Measurements from ENCODE around the gene PEMT.

Gene PEMT

GRCh38 chr17:17603895-17604225, 12.4 kb upstream of the PEMT start:
- DNase-seq, result no peak

GRCh38 chr17:17603178-17603894, 11.8 kb upstream of the PEMT start:
- DNase-seq, result peak; percentile 82

- DNase-seq, result no peak
These were observed 8.5 kb upstream of the PEMT start for GRCh38 chr17:17599965-17600364.

- no peak for DNase-seq
These were observed 6.5 kb upstream of the PEMT start for GRCh38 chr17:17598003-17598402.

- DNase-seq, result no peak
These were observed 4.2 kb upstream of the PEMT start for GRCh38 chr17:17595755-17596154.

DNA sequence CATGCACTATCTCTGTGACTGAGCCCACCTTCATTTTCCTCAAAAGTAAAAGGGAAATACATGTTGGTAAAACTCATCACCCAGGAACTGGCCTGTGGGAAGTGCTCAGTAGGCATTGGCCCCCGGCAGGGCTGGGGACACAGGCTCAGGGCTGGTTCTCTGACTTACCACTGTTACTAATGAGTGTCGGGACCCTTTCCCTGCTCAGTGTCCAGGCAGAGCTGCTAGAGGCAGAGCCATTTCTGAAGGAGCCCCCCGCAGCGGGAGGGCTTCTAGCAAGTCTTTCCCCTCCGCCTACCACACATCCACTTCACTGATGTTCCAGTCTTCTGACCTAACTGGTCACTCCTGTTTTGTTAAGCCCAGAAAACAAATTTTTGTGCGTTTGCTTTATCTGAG, 1.7 kb upstream of the PEMT start:
- DNase-seq, result no peak

GRCh38 chr17:17590883-17591354, 589 bp downstream of the PEMT start:
- DNase-seq, result no peak

DNA sequence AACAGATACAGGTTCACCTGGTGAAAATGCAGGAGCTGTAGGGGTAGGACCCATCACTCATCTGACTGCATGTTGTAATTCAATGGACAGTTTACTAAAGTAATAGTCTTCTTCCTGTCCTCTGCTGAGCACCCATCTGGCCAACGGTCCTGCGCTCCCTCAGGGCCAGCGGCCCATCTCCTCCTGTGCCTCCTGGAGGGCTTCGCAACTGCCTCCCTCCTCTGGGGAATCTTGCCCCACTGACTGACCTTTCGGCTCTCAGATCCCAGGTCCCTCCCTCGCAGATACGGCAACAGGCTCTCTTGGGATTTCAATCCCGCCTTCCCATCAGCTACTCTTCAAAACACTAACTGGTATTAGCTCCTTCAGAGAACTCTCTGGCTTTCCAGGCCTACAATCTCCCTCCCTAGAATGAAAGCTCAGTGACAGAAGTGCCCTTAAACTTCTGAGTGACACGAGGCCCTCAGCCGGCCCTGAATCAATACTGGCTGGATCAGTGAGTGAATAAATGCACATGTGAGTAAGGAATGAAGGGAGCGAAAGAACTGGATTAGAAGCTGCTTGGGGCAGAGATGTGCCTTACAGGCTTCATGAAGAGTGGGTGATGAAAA, 1.3 kb downstream of the PEMT start:
- DNase-seq, result peak; percentile 48

DNA sequence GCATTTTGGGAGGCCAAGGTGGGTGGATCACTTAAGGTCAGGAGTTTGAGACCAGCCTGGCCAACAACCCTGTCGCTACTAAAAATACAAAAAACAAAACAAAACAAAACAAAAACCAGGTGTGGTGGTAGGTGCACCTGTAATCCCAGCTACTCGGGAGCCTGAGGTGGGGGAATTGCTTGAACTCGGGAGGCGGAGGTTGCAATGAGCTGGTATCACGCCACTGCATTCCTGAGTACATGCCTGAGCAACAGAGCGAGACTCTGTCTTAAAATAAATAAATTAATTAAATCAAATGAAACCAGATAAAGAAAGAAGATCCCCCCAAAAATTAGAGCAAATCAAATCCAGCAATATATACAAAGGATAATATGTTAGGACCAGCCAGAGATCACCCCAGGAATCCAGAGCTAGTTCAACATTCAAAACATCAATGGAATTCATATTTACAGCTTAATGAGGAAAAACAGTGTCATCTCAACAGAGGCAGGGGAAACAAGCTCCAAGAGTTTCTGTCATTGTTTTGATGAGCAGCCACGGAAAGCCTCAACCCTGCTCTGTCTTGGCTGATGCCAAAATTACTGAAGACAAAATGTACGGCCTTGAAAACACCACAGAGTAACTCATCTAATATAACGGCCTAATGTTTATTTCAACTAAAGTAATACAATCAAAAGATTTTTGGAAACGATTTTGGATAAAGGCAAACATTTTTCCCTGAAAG, 3.7 kb downstream of the PEMT start:
- DNase-seq, result no peak

DNA sequence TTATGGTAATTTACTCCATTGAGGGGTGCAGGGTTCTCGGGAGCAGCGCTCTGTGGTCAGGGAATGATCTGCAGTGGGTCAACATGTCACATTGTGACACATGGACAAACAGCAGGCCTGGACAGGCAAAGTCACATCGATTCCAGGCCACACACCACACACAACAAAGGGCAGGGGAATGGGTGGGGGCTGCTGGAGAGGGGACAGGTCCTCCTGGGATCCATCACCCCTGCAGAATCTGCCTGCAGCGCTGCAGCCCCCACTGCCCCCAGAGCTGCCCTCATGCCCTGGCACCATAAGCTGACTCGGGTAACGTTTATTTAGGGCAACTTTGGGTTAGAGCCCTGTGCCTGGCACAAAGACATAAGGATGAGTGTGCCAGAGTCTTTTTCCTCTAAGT, 9.1 kb downstream of the PEMT start:
- no peak for DNase-seq

GRCh38 chr17:17581509-17581908, 10.0 kb downstream of the PEMT start:
- DNase-seq, result no peak

- no peak for DNase-seq
These were observed 10.6 kb downstream of the PEMT start for GRCh38 chr17:17580662-17581470.

DNA sequence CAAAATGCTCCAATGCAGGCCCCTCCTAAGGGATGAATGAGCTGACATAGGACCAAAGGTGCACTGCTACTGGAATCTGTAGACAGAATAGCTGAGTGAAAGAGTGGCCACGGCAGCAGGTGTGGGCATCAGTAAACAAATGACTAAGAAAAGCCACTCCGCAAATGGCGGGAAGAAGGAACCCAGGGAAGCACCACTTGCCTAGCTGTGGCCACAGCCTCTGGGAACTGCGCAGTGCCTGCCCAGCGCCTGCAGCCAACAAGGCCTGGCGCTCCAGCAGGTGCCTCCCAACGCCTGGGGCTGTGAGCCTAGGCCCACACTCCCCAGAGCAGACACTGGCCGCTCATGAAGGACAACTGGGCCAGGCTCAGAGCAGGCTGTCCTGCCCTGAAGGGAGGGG, 11.8 kb downstream of the PEMT start:
- DNase-seq, result no peak

DNA sequence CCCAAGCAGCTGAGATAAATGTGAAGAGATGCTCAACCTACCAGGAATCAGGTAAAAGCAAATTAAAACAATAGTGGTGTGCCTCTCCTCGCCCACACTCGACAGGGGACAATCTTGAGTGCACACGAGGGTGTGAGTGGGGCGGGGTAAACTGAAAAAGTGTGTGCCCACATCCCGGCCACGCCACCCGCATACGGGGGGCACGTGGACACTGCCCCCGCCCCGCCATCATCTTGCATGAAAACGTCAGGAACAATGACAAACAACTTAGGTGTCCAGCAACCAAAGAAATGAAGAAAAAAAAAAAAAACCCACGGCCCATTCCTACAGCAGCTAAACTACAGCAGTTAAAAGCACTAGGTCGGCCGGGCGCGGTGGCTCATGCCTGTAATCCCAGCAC, 14.1 kb downstream of the PEMT start:
- DNase-seq, result no peak

DNA sequence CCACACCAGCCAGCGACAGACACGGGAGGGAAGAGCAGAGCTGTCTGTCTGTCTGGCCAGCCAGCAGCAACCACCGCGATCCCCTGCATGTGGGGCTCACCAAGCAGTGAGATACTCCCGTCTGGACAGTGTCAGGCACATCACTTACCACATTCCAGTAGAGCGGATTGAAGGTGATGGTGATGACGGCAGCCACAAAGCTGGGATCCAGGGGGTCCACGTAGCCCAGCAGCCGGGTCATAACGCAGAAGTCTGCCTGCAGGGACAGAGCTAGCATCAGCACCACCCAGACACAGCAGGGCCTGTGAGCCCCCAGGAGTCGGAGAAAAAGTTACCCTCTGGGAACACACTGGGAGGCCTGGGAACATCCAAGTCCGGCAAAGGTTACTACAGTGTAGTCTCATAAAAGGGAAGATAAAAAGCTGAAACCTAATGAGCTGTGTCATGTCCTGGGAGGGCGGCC, 14.7 kb downstream of the PEMT start:
- DNase-seq, result no peak

GRCh38 chr17:17575360-17576251, 15.9 kb downstream of the PEMT start:
- DNase-seq, result no peak

- DNase-seq, result no peak
These were observed 17.6 kb downstream of the PEMT start for GRCh38 chr17:17573912-17574311.

DNA sequence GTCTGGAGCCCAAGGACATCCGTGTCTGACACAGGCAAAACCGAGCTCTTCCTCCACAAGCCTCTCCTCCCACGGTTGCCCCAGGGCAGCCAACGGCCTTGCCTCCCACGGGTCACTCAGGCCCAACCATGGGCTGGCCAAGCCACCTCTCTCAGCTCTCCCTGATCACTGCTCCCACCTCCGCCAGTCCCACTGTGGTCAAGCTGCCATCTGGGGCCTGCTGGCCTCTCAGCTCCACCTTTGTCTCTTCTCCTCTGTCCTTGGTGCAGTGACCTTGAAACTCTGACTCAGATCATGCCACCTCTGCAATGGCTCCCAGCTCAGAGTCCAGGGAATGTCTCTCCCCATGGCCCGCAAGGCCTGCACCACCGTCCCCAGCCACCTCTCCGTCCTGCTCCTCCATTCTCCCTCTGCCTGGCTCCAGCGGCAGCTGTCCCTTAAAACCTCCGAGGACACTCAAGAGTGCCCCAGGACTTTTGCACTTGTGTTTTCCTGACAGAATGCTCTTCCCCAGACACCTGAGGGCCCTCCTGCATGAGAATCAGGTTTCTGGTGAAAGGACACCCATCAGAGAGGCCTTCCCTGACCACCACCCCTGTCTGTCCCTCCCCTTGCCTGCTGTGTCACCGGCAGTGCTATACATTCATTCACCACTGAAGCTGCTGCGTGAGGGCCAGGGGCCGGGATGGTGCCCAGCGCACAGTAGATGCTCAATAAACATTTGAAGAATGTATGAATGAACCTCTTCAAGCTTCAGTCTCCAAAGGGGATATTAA, 19.3 kb downstream of the PEMT start:
- DNase-seq, result no peak

DNA sequence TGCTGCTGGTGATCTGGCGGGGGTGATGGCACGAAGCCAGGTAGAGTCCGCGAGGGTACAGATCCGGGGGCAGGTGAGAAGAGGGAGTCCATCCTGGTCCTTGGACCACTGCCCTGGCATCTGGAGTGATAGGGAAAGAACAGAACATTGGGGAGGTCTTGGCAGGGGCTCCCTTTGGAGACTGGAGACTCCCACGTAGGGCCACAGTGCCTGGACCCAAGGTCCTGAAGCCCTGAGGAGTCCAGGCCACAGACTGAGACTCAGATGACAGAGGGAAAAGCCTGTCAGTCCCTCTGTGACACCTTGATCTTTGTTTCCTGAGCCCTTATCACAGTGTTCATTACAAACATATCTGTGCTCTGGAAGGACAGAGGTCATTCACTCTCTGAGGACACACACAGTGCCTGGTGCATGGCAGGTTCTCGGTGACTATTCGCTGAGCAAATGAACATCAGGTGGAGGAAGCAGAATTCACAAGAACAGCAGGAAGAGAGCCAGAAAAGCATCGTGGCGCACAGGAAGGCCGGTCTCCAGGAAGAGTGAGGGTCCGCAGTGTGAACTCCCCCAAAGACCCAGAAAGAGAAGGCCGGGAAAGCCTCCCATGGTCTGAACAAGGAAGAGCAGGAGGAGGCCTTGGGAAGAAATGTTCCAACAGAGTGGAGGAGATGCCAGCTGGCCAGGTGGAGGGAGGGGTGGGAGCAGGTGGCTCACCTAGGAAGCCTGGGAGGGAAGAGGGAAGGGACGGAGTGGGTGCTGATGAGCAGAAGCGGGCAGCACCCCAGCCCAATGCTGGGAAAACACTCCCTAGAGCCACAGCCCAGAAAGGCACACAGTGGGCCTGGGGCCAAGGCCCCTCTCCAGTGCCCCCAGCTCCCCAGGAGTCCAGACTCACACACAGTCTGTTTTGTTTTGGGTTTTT, 20.5 kb downstream of the PEMT start:
- no peak for DNase-seq

- DNase-seq, result peak; percentile 60
These were observed 21.2 kb downstream of the PEMT start for GRCh38 chr17:17570140-17570797.

Data from retina (tissue), 1 donor.